Keratinocyte (primary cell): Measurements from ENCODE around the gene REXO1. TPM values are rescaled to one million over a fixed set of nuclear protein-coding genes. Genes with fewer than 3 reads are reported as not detected.
A peak's percentile ranks its signal among the peaks of the same experiment; 100 is the strongest.

Experiments used
- DNase-seq: peaks from one replicate; pipeline ENCODE4 v3.0.0-alpha.2; 2011; ENCODE audit warnings: low read depth, missing footprints, low spot score
- FAIRE-seq: peaks from 2 replicates; lab custom pipeline; 2011; peaks lifted over from hg19 to GRCh38; lab: Jason Lieb, UNC
- H2AFZ ChIP-seq: 2 replicates; pipeline ENCODE4 v1.6.0; 2012; ENCODE audit warnings: low read length, control low read depth, inconsistent platforms; ENCODE audit not compliant: control insufficient read depth
- H3K27ac ChIP-seq: 2 replicates; pipeline ENCODE4 v1.5.1; 2011; ENCODE audit warnings: low read length; ENCODE audit not compliant: control insufficient read depth, insufficient read depth
- H3K27me3 ChIP-seq: 3 replicates; pipeline ENCODE4 v1.6.0; 2011; ENCODE audit warnings: low read length; ENCODE audit not compliant: control insufficient read depth, insufficient read depth; ENCODE audit errors: extremely low read depth
- H3K36me3 ChIP-seq, 2 experiments: 2 replicates in 1 of 2; 3 replicates in 1 of 2; pipeline ENCODE4 v1.5.1; 2011; ENCODE audit warnings: low read length in 2 of 2, mild to moderate bottlenecking in 1 of 2; ENCODE audit not compliant: control insufficient read depth in 2 of 2, insufficient read depth in 2 of 2; ENCODE audit errors: extremely low read depth in 1 of 2
- H3K4me1 ChIP-seq: 3 replicates; pipeline ENCODE4 v1.5.1; 2011; ENCODE audit warnings: low read length; ENCODE audit not compliant: control insufficient read depth, insufficient read depth; ENCODE audit errors: extremely low read depth
- H3K4me2 ChIP-seq: 3 replicates; pipeline ENCODE4 v1.6.0; 2011; ENCODE audit warnings: low read depth, low read length; ENCODE audit not compliant: control insufficient read depth, insufficient read depth; ENCODE audit errors: extremely low read depth
- H3K4me3 ChIP-seq, 3 experiments: fragments of 200-600 bp in 1 of 3; sonication (generic) in 1 of 3; 2 replicates in 2 of 3; 3 replicates in 1 of 3; pipeline ENCODE4 v1.5.1; 2011 to 2016; ENCODE audit warnings: low read length in 3 of 3, mild to moderate bottlenecking in 3 of 3, control low read depth in 2 of 3, inconsistent platforms in 1 of 3, low read depth in 1 of 3, mixed read lengths in 1 of 3, mixed run types in 1 of 3, moderate library complexity in 1 of 3; ENCODE audit not compliant: control insufficient read depth in 2 of 3, insufficient read depth in 2 of 3; ENCODE audit errors: extremely low read depth in 1 of 3
- H3K79me2 ChIP-seq: 2 replicates; pipeline ENCODE4 v1.6.0; 2012; ENCODE audit warnings: low read length; ENCODE audit not compliant: control insufficient read depth, insufficient read depth
- H3K9ac ChIP-seq: 3 replicates; pipeline ENCODE4 v1.6.0; 2011; ENCODE audit warnings: low read length; ENCODE audit not compliant: control insufficient read depth, insufficient read depth; ENCODE audit errors: extremely low read depth
- H3K9me1 ChIP-seq: 3 replicates; pipeline ENCODE4 v1.6.0; 2011; ENCODE audit warnings: low read length; ENCODE audit not compliant: control insufficient read depth, insufficient read depth; ENCODE audit errors: extremely low read depth
- H3K9me3 ChIP-seq: 2 replicates; pipeline ENCODE4 v1.5.1; 2012; ENCODE audit warnings: low read depth, low read length; ENCODE audit not compliant: control insufficient read depth
- H4K20me1 ChIP-seq: 3 replicates; pipeline ENCODE4 v1.6.0; 2011; ENCODE audit warnings: low read length; ENCODE audit not compliant: control insufficient read depth, insufficient read depth; ENCODE audit errors: extremely low read depth
- CTCF ChIP-seq, 3 experiments: IDR thresholded peaks in 1 of 3; conservative IDR thresholded peaks in 1 of 3; optimal IDR thresholded peaks in 1 of 3; 2 replicates in 2 of 3; 3 replicates in 1 of 3; pipeline versions ENCODE3 to v1.5.1; 2011; ENCODE audit warnings: low read length in 3 of 3, mild to moderate bottlenecking in 3 of 3, moderate library complexity in 2 of 3, control low read depth in 1 of 3, inconsistent platforms in 1 of 3; ENCODE audit not compliant: insufficient read depth in 2 of 3; ENCODE audit errors: extremely low read depth in 1 of 3
- EZH2 ChIP-seq: IDR thresholded peaks from one replicate; pipeline ENCODE4 v1.6.1; 2012; ENCODE audit warnings: inconsistent platforms, mild to moderate bottlenecking, low read length, moderate library complexity
- dilution Hi-C: fragments of 300-500 bp; cut with MboI; formaldehyde crosslinking; loops from one replicate; pipeline ENCODE4 v1.7.0; 2020; ENCODE audit warnings: low sequenced_read_pairs; ENCODE audit not compliant: extremely low pct_ligation_motif_present
- polyA plus RNA-seq, 5 experiments: library from polyadenylated mRNA; depleted of rRNA in 3 of 5; stranded (reverse) in 3 of 5; stranded (forward) in 1 of 5; unstranded in 1 of 5; fragments of >200 nt; gene quantifications; 1 replicate in 1 of 5; 2 replicates in 3 of 5; 3 replicates in 1 of 5; pipeline versions ENCODE4 v1.2.1 to v1.2.3, GENCODE V29; 2011 to 2012; ENCODE audit warnings: missing spikeins in 2 of 5, low read depth in 1 of 5, low replicate concordance in 1 of 5

Gene REXO1
- polyA plus RNA-seq, 1 donor (not counting 4 experiments of a cell fraction or from before 2014, with no cell fraction given): 6.1 TPM

- dilution Hi-C loops: no loop called here
- Histone ChIP-seq H3K27ac (no peak overlapping the region), H3K9ac (peak overlapping the region; percentile 50)
Observed at GRCh38 chr19:1813192-1814182, 34.8 kb downstream of the REXO1 start.

GRCh38 chr19:1812426-1813191, 35.7 kb downstream of the REXO1 start:
- H3K27me3 ChIP-seq: no peaks in the 10 kb centered on the region
- TF ChIP-seq CTCF (optimal IDR thresholded peaks at IDR 0.05 in 1 of 3, IDR thresholded peaks at IDR 0.05 in 1 of 3, conservative IDR thresholded peaks at IDR 0.05 in 1 of 3; ENCODE audit: extremely low read depth in 1 of 3, insufficient read depth in 2 of 3, low read length in 3 of 3) (peak; percentile 74 to 82 (median 77)), EZH2 (no peak)
- peak overlapping the region; percentile 95 for H3K4me2 ChIP-seq
- H4K20me1 ChIP-seq: no peaks in the 10 kb centered on the region
- no peak overlapping the region for H3K27ac ChIP-seq
- peak overlapping the region; percentile 46 to 77 (median 76) for H3K4me3 ChIP-seq
- peak overlapping the region; percentile 50 for H3K9ac ChIP-seq
- peak; percentile 84 for DNase-seq
- H2AFZ ChIP-seq: peak overlapping the region; percentile 86
- H3K9me1 ChIP-seq: no peaks in the 10 kb centered on the region
- peaks cover 11 to 12% of the 10 kb centered on the region in 2 experiments for H3K36me3 ChIP-seq
- dilution Hi-C loops: no loop called here
- H3K79me2 ChIP-seq: no peaks in the 10 kb centered on the region
- H3K9me3 ChIP-seq: no peaks in the 10 kb centered on the region
- peak; percentile 79 for FAIRE-seq
- peaks cover 14% of the 10 kb centered on the region for H3K4me1 ChIP-seq

More at GRCh38 chr19:1813192-1814182, 34.8 kb downstream of the REXO1 start:
- no peak for DNase-seq
- TF ChIP-seq CTCF (optimal IDR thresholded peaks at IDR 0.05 in 1 of 3, IDR thresholded peaks at IDR 0.05 in 1 of 3, conservative IDR thresholded peaks at IDR 0.05 in 1 of 3; ENCODE audit: extremely low read depth in 1 of 3, insufficient read depth in 2 of 3, low read length in 3 of 3) (peak in 1 of 3 experiments; percentile 3), EZH2 (no peak)
- Histone ChIP-seq H3K4me2 (peak overlapping the region; percentile 95), H3K9me3 (no peaks in the 10 kb centered on the region), H3K4me3 (peak overlapping the region; percentile 46 to 77 (median 76)), H3K4me1 (peaks cover 11% of the 10 kb centered on the region), H3K9me1 (no peaks in the 10 kb centered on the region), H3K27me3 (no peaks in the 10 kb centered on the region), H4K20me1 (no peaks in the 10 kb centered on the region), H2AFZ (no peak overlapping the region), H3K36me3 (peaks cover 15 to 17% of the 10 kb centered on the region in 2 experiments), H3K79me2 (no peaks in the 10 kb centered on the region)
- FAIRE-seq: no peak
